Erythroblast (primary cell): ENCODE measurements around the gene SCGB2B2.

ENCODE experiments used
- GATA1 ChIP-seq: IDR thresholded peaks from 2 replicates; pipeline ENCODE4 v1.6.1; 2011; ENCODE audit warnings: low read depth, mild to moderate bottlenecking, control low read depth, low read length, moderate library complexity
- POLR2A ChIP-seq: IDR thresholded peaks from 2 replicates; pipeline ENCODE4 v1.6.1; 2011; ENCODE audit warnings: mild to moderate bottlenecking, low read length

- TF ChIP-seq POLR2A (no peak), GATA1 (no peak)
These were observed 22.2 kb downstream of the SCGB2B2 start for GRCh38 chr19:34654796-34655195.
